BJ (cell line): ENCODE measurements around the gene PIP4K2A. TPM values are rescaled to one million over a fixed set of nuclear protein-coding genes. Genes with fewer than 3 reads are reported as not detected.

Source experiments
- CTCF ChIA-PET: fragments of 350-600 bp; formaldehyde crosslinking; extraction: SDS; loops from one replicate; lab custom pipeline; 2021; ENCODE audit warnings: antibody characterized with exemption, inconsistent platforms; lab: Yijun Ruan, JAX
- POLR2A ChIA-PET: fragments of 300-600 bp; sonication (Branson Sonifier 250); formaldehyde crosslinking; extraction: SDS; loops from one replicate; lab custom pipeline; 2021; ENCODE audit warnings: antibody characterized with exemption; lab: Charles Lee
- DNase-seq: peaks from one replicate; pipeline ENCODE4 v3.0.0-alpha.2; 2011; ENCODE audit warnings: low read depth
- H3K27me3 ChIP-seq: 2 replicates; pipeline ENCODE4 v1.6.0; 2011; ENCODE audit warnings: low read length; ENCODE audit not compliant: control insufficient read depth, insufficient read depth
- H3K36me3 ChIP-seq: 2 replicates; pipeline ENCODE4 v1.5.1; 2011; ENCODE audit warnings: low read length; ENCODE audit not compliant: control insufficient read depth, insufficient read depth
- H3K4me3 ChIP-seq: 2 replicates; pipeline ENCODE4 v1.5.1; 2011; ENCODE audit warnings: low read depth, mild to moderate bottlenecking, control low read depth, low read length
- polyA plus RNA-seq: library from polyadenylated mRNA; depleted of rRNA; stranded (reverse); fragments of >200 nt; gene quantifications from 2 replicates; pipeline ENCODE4 v1.2.3, GENCODE V29; 2011
- TF ChIP-seq, protein P1 (sequence below): IDR thresholded peaks from 2 replicates; pipeline ENCODE4 v1.5.1; 2011; ENCODE audit warnings: low read depth, mild to moderate bottlenecking, control low read depth, inconsistent platforms, low read length, moderate library complexity; ENCODE audit not compliant: insufficient read depth

The PIP4K2A gene
- polyA plus RNA-seq, 1 experiment, result 17.3 TPM

DNA sequence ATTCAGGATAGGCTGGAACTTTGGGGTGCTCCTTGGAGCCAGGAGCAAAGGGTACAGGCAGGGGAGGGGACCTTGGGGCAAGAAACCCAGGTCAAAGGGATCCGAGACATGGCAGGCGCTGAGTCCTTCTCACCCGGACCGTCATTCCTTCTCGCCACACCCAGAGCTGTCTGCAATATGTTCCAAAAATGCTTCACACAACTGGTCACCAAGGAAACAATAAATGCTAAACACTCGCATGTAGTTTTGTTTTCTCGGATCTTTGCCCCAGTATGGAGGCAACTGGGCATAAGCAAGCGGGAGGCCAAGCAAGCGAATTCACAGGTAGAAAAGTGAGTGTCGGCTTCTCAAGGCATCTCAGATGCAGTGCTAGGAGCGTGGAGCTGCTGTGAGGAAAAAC, 80.8 kb downstream of the PIP4K2A start:
- CTCF ChIA-PET, result no interaction called here
- no peak for DNase-seq
- no peaks in the 10 kb centered on the region for H3K36me3 ChIP-seq
- TF ChIP-seq, protein P1, sequence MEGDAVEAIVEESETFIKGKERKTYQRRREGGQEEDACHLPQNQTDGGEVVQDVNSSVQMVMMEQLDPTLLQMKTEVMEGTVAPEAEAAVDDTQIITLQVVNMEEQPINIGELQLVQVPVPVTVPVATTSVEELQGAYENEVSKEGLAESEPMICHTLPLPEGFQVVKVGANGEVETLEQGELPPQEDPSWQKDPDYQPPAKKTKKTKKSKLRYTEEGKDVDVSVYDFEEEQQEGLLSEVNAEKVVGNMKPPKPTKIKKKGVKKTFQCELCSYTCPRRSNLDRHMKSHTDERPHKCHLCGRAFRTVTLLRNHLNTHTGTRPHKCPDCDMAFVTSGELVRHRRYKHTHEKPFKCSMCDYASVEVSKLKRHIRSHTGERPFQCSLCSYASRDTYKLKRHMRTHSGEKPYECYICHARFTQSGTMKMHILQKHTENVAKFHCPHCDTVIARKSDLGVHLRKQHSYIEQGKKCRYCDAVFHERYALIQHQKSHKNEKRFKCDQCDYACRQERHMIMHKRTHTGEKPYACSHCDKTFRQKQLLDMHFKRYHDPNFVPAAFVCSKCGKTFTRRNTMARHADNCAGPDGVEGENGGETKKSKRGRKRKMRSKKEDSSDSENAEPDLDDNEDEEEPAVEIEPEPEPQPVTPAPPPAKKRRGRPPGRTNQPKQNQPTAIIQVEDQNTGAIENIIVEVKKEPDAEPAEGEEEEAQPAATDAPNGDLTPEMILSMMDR, result no peak
- H3K27me3 ChIP-seq, result no peaks in the 10 kb centered on the region
- H3K4me3 ChIP-seq, result no peak overlapping the region
- POLR2A ChIA-PET, result no interaction called here

DNA sequence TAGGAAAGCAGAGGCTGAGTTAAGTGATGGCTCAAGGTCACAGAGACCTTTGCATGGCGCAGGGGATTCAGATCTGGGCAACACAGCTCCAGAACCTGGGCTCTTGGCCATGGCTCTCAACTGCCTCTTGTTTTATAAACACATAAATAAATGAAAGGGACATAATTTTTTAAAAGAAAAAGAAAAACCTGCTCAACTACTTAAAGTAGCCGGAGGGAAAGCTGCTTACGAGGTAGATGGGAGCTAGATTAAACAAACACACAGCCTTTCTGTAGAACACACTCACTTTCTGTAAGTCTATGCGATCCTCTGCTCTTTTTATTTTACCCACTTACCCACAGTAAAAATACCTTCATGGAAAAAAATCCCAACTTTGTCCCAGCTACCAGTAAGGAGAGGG, 81.3 kb downstream of the PIP4K2A start:
- CTCF ChIA-PET, result no interaction called here
- H3K27me3 ChIP-seq, result no peaks in the 10 kb centered on the region
- no peaks in the 10 kb centered on the region for H3K36me3 ChIP-seq
- DNase-seq, result no peak
- POLR2A ChIA-PET, result no interaction called here
- no peak overlapping the region for H3K4me3 ChIP-seq
- TF ChIP-seq, protein P1, result no peak

- Histone ChIP-seq H3K4me3 (no peak overlapping the region), H3K36me3 (no peaks in the 10 kb centered on the region), H3K27me3 (no peaks in the 10 kb centered on the region)
- no peak for DNase-seq
- CTCF ChIA-PET, result interaction anchor here (1.0 kb wide), 1 partner anchor 10 kb away, joined by 6 read pairs; no protein-coding TSS in a partner anchor
- POLR2A ChIA-PET, result no interaction called here
- TF ChIP-seq, protein P1, result no peak
Measured at GRCh38 chr10:22631646-22632278, 82.6 kb downstream of the PIP4K2A start.

DNA sequence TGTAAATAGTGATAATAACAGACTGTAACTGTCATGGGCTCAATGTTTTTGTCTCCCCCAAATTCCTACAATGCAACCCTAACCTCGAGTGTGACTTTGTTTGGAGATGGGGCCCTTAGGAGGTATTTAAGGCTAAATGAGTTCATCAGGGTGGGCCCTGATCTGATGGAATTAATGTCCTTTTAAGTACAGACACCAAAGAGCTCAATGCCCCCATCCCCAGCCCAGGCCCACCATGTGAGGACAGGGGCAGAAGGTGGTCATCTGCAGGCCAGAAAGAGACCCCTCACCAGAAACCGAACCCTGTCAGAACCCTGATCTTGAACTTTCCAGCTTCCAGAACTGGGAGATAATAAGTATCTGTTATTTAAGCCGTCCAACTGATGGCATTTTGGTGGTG, 83.2 kb downstream of the PIP4K2A start:
- H3K36me3 ChIP-seq, result no peaks in the 10 kb centered on the region
- H3K27me3 ChIP-seq, result no peaks in the 10 kb centered on the region
- ChIA-PET CTCF (interaction anchor here (0.6 kb wide), 1 partner anchor 173 kb away, joined by 3 read pairs; no protein-coding TSS in a partner anchor), POLR2A (no interaction called here)
- no peak overlapping the region for H3K4me3 ChIP-seq
- no peak for DNase-seq
- TF ChIP-seq, protein P1, result no peak

GRCh38 chr10:22630234-22631174, 83.9 kb downstream of the PIP4K2A start:
- ChIA-PET CTCF (interaction anchor here (0.6 kb wide), 2 partner anchors 32 to 174 kb away, joined by 3 read pairs; no protein-coding TSS in a partner anchor), POLR2A (no interaction called here)
- Histone ChIP-seq H3K36me3 (no peaks in the 10 kb centered on the region), H3K4me3 (no peak overlapping the region), H3K27me3 (no peaks in the 10 kb centered on the region)
- DNase-seq, result no peak
- TF ChIP-seq, protein P1, result no peak
